Measurements from ENCODE around the gene WNT6. TPM values are rescaled to one million over a fixed set of nuclear protein-coding genes. Genes with fewer than 3 reads are reported as not detected.

Gene WNT6
- total and polyA plus RNA-seq, 12 donors, result 0.15 to 3.0 (median 0.75) TPM

GRCh38 chr2:218815649-218816048, 44.0 kb upstream of the WNT6 start:
- intact Hi-C loops (cut with DNase I), result no loop called here
- TF ChIP-seq, protein P1, sequence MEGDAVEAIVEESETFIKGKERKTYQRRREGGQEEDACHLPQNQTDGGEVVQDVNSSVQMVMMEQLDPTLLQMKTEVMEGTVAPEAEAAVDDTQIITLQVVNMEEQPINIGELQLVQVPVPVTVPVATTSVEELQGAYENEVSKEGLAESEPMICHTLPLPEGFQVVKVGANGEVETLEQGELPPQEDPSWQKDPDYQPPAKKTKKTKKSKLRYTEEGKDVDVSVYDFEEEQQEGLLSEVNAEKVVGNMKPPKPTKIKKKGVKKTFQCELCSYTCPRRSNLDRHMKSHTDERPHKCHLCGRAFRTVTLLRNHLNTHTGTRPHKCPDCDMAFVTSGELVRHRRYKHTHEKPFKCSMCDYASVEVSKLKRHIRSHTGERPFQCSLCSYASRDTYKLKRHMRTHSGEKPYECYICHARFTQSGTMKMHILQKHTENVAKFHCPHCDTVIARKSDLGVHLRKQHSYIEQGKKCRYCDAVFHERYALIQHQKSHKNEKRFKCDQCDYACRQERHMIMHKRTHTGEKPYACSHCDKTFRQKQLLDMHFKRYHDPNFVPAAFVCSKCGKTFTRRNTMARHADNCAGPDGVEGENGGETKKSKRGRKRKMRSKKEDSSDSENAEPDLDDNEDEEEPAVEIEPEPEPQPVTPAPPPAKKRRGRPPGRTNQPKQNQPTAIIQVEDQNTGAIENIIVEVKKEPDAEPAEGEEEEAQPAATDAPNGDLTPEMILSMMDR (IDR thresholded peaks at IDR 0.05), result no peak
- Histone ChIP-seq H3K9me3 (no peaks in the 10 kb centered on the region), H3K4me1 (peaks cover 0 to 5% (median 0%) of the 10 kb centered on the region in 9 donors), H3K27me3 (no peaks in the 10 kb centered on the region), H3K27ac (no peak overlapping the region), H3K4me3 (no peak overlapping the region), H3K36me3 (peaks cover 0 to 81% (median 12%) of the 10 kb centered on the region in 9 donors)
- ATAC-seq (no peak), DNase-seq (no peak)
- 94% methylated on average over 4 of the region's 4 CpGs for WGBS, 2 donors

- 69 to 70% methylated on average over 2 of the region's 2 CpGs for WGBS, 2 donors
- peaks cover 0 to 84% (median 12%) of the 10 kb centered on the region in 9 donors for H3K36me3 ChIP-seq
Measured at GRCh38 chr2:218816561-218817011, 43.0 kb upstream of the WNT6 start.

GRCh38 chr2:218819093-218819492, 40.5 kb upstream of the WNT6 start:
- Histone ChIP-seq H3K27ac (no peak overlapping the region), H3K27me3 (no peaks in the 10 kb centered on the region), H3K4me3 (no peak overlapping the region), H3K4me1 (peaks cover 0 to 5% (median 0%) of the 10 kb centered on the region in 9 donors), H3K9me3 (no peaks in the 10 kb centered on the region), H3K36me3 (peaks cover 0 to 63% (median 6%) of the 10 kb centered on the region in 9 donors)
- no peak for DNase-seq
- intact Hi-C loops (cut with DNase I), result no loop called here
- WGBS, 2 donors, result 93 to 95% methylated on average over 7 of the region's 7 CpGs
- TF ChIP-seq, protein P1 (IDR thresholded peaks at IDR 0.05), result no peak
- ATAC-seq, result no peak

More at GRCh38 chr2:218816561-218817011, 43.0 kb upstream of the WNT6 start:
- DNase-seq (no peak), ATAC-seq (no peak)
- Histone ChIP-seq H3K27me3 (no peaks in the 10 kb centered on the region), H3K27ac (no peak overlapping the region), H3K4me1 (peaks cover 0 to 5% (median 0%) of the 10 kb centered on the region in 9 donors), H3K4me3 (no peak overlapping the region), H3K9me3 (no peaks in the 10 kb centered on the region)
- TF ChIP-seq, protein P1 (IDR thresholded peaks at IDR 0.05), result no peak
- intact Hi-C loops (cut with DNase I), result no loop called here

DNA sequence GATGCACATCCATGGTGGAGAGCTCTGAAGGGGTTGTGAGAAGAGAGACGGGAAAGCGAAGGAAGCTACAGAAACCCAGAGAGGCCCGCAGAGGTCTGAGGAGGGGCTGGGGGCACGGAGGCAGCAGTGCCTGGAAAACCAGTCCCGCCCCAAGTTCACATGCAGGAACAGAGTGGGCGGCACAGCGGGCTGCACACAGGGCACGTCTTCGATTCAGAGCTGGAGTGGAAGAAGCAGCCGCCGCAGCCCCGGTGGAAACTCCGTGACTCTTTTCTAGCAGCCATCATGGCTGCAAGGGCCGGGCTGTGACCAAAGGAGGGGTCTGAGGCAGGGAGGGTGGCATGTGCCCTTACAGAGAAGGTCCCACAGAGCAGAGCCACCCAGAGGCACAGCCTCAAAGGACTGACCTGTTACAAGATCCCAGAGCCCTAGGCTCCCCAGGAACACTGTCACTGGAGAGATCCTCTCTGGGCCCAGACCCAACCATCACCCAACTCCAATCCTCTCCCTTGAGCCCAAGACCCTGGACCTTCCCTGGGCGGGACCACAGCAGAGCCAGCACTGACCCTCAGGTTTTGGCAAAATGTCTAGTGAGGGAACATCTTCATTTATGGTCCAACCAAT, 38.7 kb upstream of the WNT6 start:
- Histone ChIP-seq H3K4me1 (peaks cover 0 to 5% (median 0%) of the 10 kb centered on the region in 9 donors), H3K27ac (no peak overlapping the region), H3K9me3 (no peaks in the 10 kb centered on the region), H3K36me3 (peaks cover 0 to 45% (median 0%) of the 10 kb centered on the region in 9 donors), H3K27me3 (no peaks in the 10 kb centered on the region), H3K4me3 (no peak overlapping the region)
- DNase-seq, result no peak
- ATAC-seq, result peak in 1 of 8 donors; percentile 29
- intact Hi-C loops (cut with DNase I), result no loop called here
- TF ChIP-seq, protein P1 (IDR thresholded peaks at IDR 0.05), result no peak
- 96% methylated on average over 15 of the region's 15 CpGs for WGBS, 2 donors

Measured in heart right ventricle (tissue), 16 donors.